Heart left ventricle (tissue), 13 donors: ENCODE results near the gene ANTKMT.

Experiments
- CTCF ChIP-seq, 12 donors: fragments of 200-600 bp; sonication (generic) in 4 of 12; IDR thresholded peaks; one replicate each; pipeline versions ENCODE4 v1.5.0 to v1.8.0; 2018 to 2022; ENCODE audit warnings: antibody characterized with exemption in 12 of 12, mild to moderate bottlenecking in 5 of 12
- POLR2A ChIP-seq, 2 donors: fragments of 450-650 bp; IDR thresholded peaks; one replicate each; pipeline ENCODE4 v1.6.1; 2017; ENCODE audit warnings: antibody characterized with exemption in 2 of 2, mild to moderate bottlenecking in 2 of 2, moderate library complexity in 2 of 2
- donor health status: ischemic (EF 13 %, LVEDD 7.1; RV severe dilation, severe dysfunction).
- donor health status: DM: no; HTN: yes; CAD: no.
- donor health status: DM: no; HTN: no; CAD: no.
- donor health status: ischemic (EF 25% LVEDD 6.9; RV normal size, moderate dysfunction).
- donor health status: ischemic (EF 25% LVEDD 5.7; RV mildly dilated, moderate dysfunction).
- donor health status: ischemic (EF 35%, LVEDD 5.7; RV mildly dilated, moderate dysfunction).
- donor health status: nonischemic (EF 11% LVEDD 7.7; RV severe dilation, severe dysfunction).
- donor health status: DM: yes; HTN: yes; CAD: no.
- donor health status: PGD.
- donor health status: ischemic (EF 29% LVEDD 5.4; RV normal size, mild dysfunction).
- donor health status: nonischemic (EF 23%, LVEDD 6.1; RV moderate dilation, normal function).

DNA sequence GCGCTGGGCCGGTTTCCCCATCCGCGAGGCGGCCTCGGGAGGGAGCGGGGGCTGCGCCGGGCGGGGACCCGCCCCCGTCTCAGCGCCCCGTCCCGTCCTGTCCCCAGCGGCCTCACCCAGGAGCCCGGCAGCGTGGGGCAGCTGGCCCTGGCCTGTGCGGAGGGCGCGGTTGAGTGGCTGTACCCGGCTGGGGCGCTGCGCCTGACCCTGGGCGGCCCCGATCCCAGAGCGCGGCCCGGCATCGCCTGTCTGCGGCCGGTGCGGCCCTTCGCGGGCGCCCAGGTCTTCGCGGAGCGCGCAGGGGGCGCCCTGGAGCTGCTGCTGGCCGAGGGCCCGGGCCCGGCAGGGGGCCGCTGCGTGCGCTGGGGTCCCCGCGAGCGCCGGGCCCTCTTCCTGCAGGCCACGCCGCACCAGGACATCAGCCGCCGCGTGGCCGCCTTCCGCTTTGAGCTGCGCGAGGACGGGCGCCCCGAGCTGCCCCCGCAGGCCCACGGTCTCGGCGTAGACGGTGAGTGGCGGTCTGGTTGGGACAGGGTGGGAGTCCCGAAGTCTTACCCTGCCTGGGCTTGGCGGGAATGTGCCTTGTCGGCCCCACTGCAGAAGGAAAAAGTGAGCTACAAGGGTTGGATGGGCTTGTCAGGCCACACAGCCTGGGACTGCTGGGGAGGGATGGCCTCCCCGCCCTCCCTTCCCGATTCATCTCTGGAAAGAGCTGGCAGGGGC, 5.3 kb upstream of the ANTKMT start:
- TF ChIP-seq CTCF (IDR thresholded peaks at IDR 0.05): peak in 3 of 12 donors; percentile 11 to 22 (median 11)
- peak in 1 of 2 donors; percentile 14 for TF ChIP-seq POLR2A (IDR thresholded peaks at IDR 0.05)
